ENCODE results near the gene XIRP2. TPM values are rescaled to one million over a fixed set of nuclear protein-coding genes. Genes with fewer than 3 reads are reported as not detected.

The XIRP2 gene
- total and polyA plus RNA-seq, 2 of the 8 experiments (the other 6 are each of a cell fraction or from before 2014, with no cell fraction given): 0.11 TPM; not detected in 1

GRCh38 chr2:167187049-167187727 lies 298.9 kb downstream of the XIRP2 start:
- H3K4me1 ChIP-seq (replicated peaks in 1 of 4; ENCODE audit: control insufficient read depth in 3 of 4, insufficient read depth in 4 of 4, low read length in 3 of 4): peaks cover 0 to 2% (median 0%) of the 10 kb centered on the region in 4 experiments; a peak in 2 of 7 replicates
- no peaks in the 10 kb centered on the region for H3K9me3 ChIP-seq (ENCODE audit: insufficient read depth in 2 of 2, low read depth in 1 of 2, low read length in 1 of 2)
- H3K14ac ChIP-seq (ENCODE audit: insufficient read length): no peak overlapping the region
- H2BK20ac ChIP-seq (ENCODE audit: low read length): no peak overlapping the region
- H3K9ac ChIP-seq (replicated peaks in 1 of 4; ENCODE audit: extremely low read depth in 1 of 4, low read depth in 3 of 4, low read length in 3 of 4): no peak overlapping the region
- H3K23me2 ChIP-seq (ENCODE audit: low read depth, low read length): no peaks in the 10 kb centered on the region
- WGBS, 2 experiments (ENCODE audit: extremely low coverage in 1 of 2, insufficient coverage in 1 of 2, insufficient read length in 1 of 2, insufficient replicate concordance in 2 of 2, low coverage in 1 of 2, low lambda C conversion rate in 2 of 2, missing lambda C conversion rate in 1 of 2): 89% methylated on average over 6 of the region's 6 CpGs; no CpG with 5 or more reads in 1 of the 2 experiments
- FAIRE-seq (no peak), DNase-seq (ENCODE audit: low read depth in 1 of 2, low spot score in 2 of 2) (no peak)
- no peaks in the 10 kb centered on the region for H3K79me1 ChIP-seq (ENCODE audit: low read depth, low read length)
- no peak overlapping the region for H3K4me2 ChIP-seq (ENCODE audit: insufficient read depth in 1 of 2, low read depth in 2 of 2, low read length in 2 of 2)
- CTCF ChIA-PET (ENCODE audit: partially characterized antibody): interaction anchor here (1.9 kb wide), 1 partner anchor 24 kb away, joined by 4 read pairs; no protein-coding TSS in a partner anchor
- no peak overlapping the region for H4K5ac ChIP-seq (ENCODE audit: insufficient read length, low read depth, low read length)
- H3K79me2 ChIP-seq (ENCODE audit: control insufficient read depth in 1 of 2, insufficient read depth in 2 of 2, low read length in 2 of 2): no peaks in the 10 kb centered on the region
- H4K91ac ChIP-seq (replicated peaks; ENCODE audit: insufficient read length, low read length): no peak overlapping the region
- H3K27ac ChIP-seq (ENCODE audit: low read depth, low read length): no peak overlapping the region
- no peak overlapping the region for H3K18ac ChIP-seq (ENCODE audit: extremely low read depth, low read length)
- no peak overlapping the region for H2BK15ac ChIP-seq (ENCODE audit: low read length)
- no peak overlapping the region for H2AK5ac ChIP-seq (ENCODE audit: low read depth, low read length)
- H3K23ac ChIP-seq (ENCODE audit: insufficient read length): no peak overlapping the region
- no peak overlapping the region for H3K4me3 ChIP-seq (ENCODE audit: extremely low read depth in 1 of 4, insufficient read depth in 2 of 4, low read depth in 3 of 4, low read length in 4 of 4)
- H3K36me3 ChIP-seq (ENCODE audit: control insufficient read depth in 2 of 4, insufficient read depth in 4 of 4, low read length in 3 of 4): no peaks in the 10 kb centered on the region
- no peak overlapping the region for H3K4ac ChIP-seq (replicated peaks; ENCODE audit: insufficient read length, low read depth, low read length)
- H3K27me3 ChIP-seq (replicated peaks in 1 of 4; ENCODE audit: control insufficient read depth in 3 of 4, extremely low read depth in 1 of 4, insufficient read depth in 3 of 4, low read length in 3 of 4): no peaks in the 10 kb centered on the region
- no peak overlapping the region for H2BK120ac ChIP-seq (replicated peaks; ENCODE audit: low read depth, low read length)
- TF ChIP-seq CREB1 (IDR thresholded peaks at IDR 0.05) (no peak), SIX5 (IDR thresholded peaks at IDR 0.05; ENCODE audit: low read depth, low read length) (no peak), RAD21 (IDR thresholded peaks at IDR 0.05 in 1 of 2, conservative IDR thresholded peaks at IDR 0.05 in 1 of 2; ENCODE audit: low read depth in 2 of 2, low read length in 2 of 2) (no peak), SUZ12 (IDR thresholded peaks at IDR 0.05; ENCODE audit: low read length) (no peak), RFX5 (IDR thresholded peaks at IDR 0.05; ENCODE audit: borderline replicate concordance, low read depth, low read length) (no peak), ZNF274 (IDR thresholded peaks at IDR 0.05; ENCODE audit: borderline replicate concordance, extremely low read depth, low read length) (no peak)
- H4K20me1 ChIP-seq (replicated peaks in 1 of 2; ENCODE audit: control insufficient read depth in 1 of 2, insufficient read depth in 2 of 2, low read length in 2 of 2): no peaks in the 10 kb centered on the region
- no peak overlapping the region for H2BK5ac ChIP-seq (ENCODE audit: low read depth, low read length)
- H2BK12ac ChIP-seq (ENCODE audit: low read depth, low read length): no peak overlapping the region
- H2AFZ ChIP-seq (ENCODE audit: low read length): no peak overlapping the region
- no peak overlapping the region for H3K56ac ChIP-seq (replicated peaks; ENCODE audit: insufficient read length, low read depth, low read length)
- POLR2A ChIA-PET (ENCODE audit: partially characterized antibody): no interaction called here
- H4K8ac ChIP-seq (ENCODE audit: extremely low read depth, insufficient read depth, low read length): no peak overlapping the region

Data from H1 (cell line).